HG03039 (cell line): ENCODE measurements around the gene GPR139.

Experiments
- ATAC-seq: cut with Tn5 transposase; IDR thresholded peaks from one replicate; pipeline ENCODE4 v1.9.1; 2021; ENCODE audit warnings: mild to moderate bottlenecking, moderate library complexity; ENCODE audit not compliant: unreplicated experiment

Gene GPR139

GRCh38 chr16:20073203-20074098 lies at the start of gene GPR139:
Gene GPR139 (minus strand): TSS chr16:20073890. CDS start chr16:20073616, 274 bp downstream.
- no peak for ATAC-seq

GRCh38 chr16:20122011-20122410 lies 48.3 kb upstream of the GPR139 start:
- ATAC-seq, result no peak

GRCh38 chr16:20114356-20114755 lies 40.7 kb upstream of the GPR139 start:
- ATAC-seq, result no peak

- no peak for ATAC-seq
Measured at GRCh38 chr16:20111143-20111542, 37.5 kb upstream of the GPR139 start.

GRCh38 chr16:20107083-20107482 lies 33.4 kb upstream of the GPR139 start:
- ATAC-seq, result no peak

- no peak for ATAC-seq
Measured at GRCh38 chr16:20104563-20105183, 31.0 kb upstream of the GPR139 start.

- no peak for ATAC-seq
Measured at GRCh38 chr16:20102521-20102920, 28.8 kb upstream of the GPR139 start.

GRCh38 chr16:20102021-20102420 lies 28.3 kb upstream of the GPR139 start:
- ATAC-seq, result no peak

- ATAC-seq, result no peak
Measured at GRCh38 chr16:20099375-20099774, 25.7 kb upstream of the GPR139 start.

- ATAC-seq, result no peak
Measured at GRCh38 chr16:20094157-20094556, 20.5 kb upstream of the GPR139 start.

- ATAC-seq, result no peak
Measured at GRCh38 chr16:20089246-20089965, 15.7 kb upstream of the GPR139 start.

GRCh38 chr16:20084624-20085226 lies 11.0 kb upstream of the GPR139 start:
- ATAC-seq, result no peak

- no peak for ATAC-seq
Measured at GRCh38 chr16:20079106-20079505, 5.4 kb upstream of the GPR139 start.

GRCh38 chr16:20075243-20075642 lies 1.6 kb upstream of the GPR139 start:
- no peak for ATAC-seq

GRCh38 chr16:20074099-20074991 lies 655 bp upstream of the GPR139 start:
- ATAC-seq, result no peak

- no peak for ATAC-seq
Measured at GRCh38 chr16:20072874-20073202, 852 bp downstream of the GPR139 start.

- ATAC-seq, result no peak
Measured at GRCh38 chr16:20072146-20072873, 1.4 kb downstream of the GPR139 start.

GRCh38 chr16:20064931-20065330 lies 8.8 kb downstream of the GPR139 start:
- ATAC-seq, result no peak

- no peak for ATAC-seq
Measured at GRCh38 chr16:20064520-20064919, 9.2 kb downstream of the GPR139 start.

GRCh38 chr16:20061132-20061531 lies 12.6 kb downstream of the GPR139 start:
- no peak for ATAC-seq
